ENCODE data around the gene ZIC4. TPM values are rescaled to one million over a fixed set of nuclear protein-coding genes. Genes with fewer than 3 reads are reported as not detected.

Gene ZIC4
- total and polyA plus RNA-seq, 9 of the 15 experiments (the other 6 are each of a cell fraction or from before 2014, with no cell fraction given), result not detected

DNA sequence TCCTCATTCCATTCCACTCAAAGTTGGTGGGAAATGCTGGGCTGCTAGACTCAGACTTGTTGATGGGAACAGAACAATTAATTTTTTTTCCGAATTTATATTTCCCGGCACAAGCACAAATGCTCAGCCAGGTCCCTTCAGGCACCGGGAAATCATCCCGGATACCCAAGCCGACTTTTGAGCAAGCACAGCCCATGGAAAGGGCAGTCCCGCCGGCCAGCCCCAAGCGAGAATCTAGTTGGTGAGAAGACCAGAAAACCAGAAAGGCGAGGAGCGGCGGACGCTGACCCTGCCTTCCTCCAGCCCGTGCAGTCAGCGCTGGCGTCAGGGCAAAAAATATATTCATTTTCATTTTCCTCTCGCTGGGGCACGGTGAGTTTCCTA is 763 bp upstream of the ZIC4 start:
- WGBS (ENCODE audit: insufficient coverage, low coverage, missing lambda C conversion rate), result under 1% methylated on average over 15 of the region's 17 CpGs
- no peak for TF ChIP-seq ELF2 (CRISPR knock-in tag; IDR thresholded peaks at IDR 0.05)
- Histone ChIP-seq H3K27me3 (ENCODE audit: control insufficient read depth in 2 of 2, insufficient read depth in 2 of 2, low read length in 2 of 2) (peaks cover 3 to 40% of the 10 kb centered on the region in 2 experiments; a peak in 3 of 5 replicates), H3K4me1 (replicated peaks in 1 of 2; ENCODE audit: control insufficient read depth in 2 of 2, insufficient read depth in 2 of 2, low read length in 2 of 2) (no peaks in the 10 kb centered on the region; a peak in 1 of 5 replicates), H3K27ac (ENCODE audit: extremely low read depth, low read depth, low read length) (no peak overlapping the region), H3K4me3 (no peak overlapping the region), H2AFZ (ENCODE audit: low read depth, low read length) (no peak overlapping the region), H3K9me1 (ENCODE audit: control insufficient read depth, insufficient read depth, low read length) (no peaks in the 10 kb centered on the region), H3K9me3 (replicated peaks; ENCODE audit: control insufficient read depth, insufficient read depth, low read depth, low read length) (no peaks in the 10 kb centered on the region), H3K36me3 (ENCODE audit: control insufficient read depth, insufficient read depth, low read length) (no peaks in the 10 kb centered on the region), H3K4me2 (ENCODE audit: insufficient read depth, low read length) (no peak overlapping the region), H3K9ac (ENCODE audit: insufficient read depth in 1 of 2, low read depth in 2 of 2, low read length in 2 of 2) (no peak overlapping the region), H3K79me2 (ENCODE audit: control insufficient read depth, insufficient read depth, low read length) (no peaks in the 10 kb centered on the region), H4K20me1 (replicated peaks; ENCODE audit: control insufficient read depth, insufficient read depth, low read length) (no peaks in the 10 kb centered on the region)
- no peak for FAIRE-seq
- ATAC-seq, result no peak
- no peak for DNase-seq (ENCODE audit: extremely low read depth in 1 of 4, low spot score in 3 of 4)
- intact Hi-C loops (cut with micrococcal nuclease), result no loop called here
- POLR2A ChIA-PET, result no interaction called here
- no TSS peak for BruUV-seq (replicated peaks)
- CTCF ChIA-PET (ENCODE audit: low intra/inter-chr PET ratio), result no interaction called here
- in situ Hi-C loops (cut with MboI), result no loop called here

DNA sequence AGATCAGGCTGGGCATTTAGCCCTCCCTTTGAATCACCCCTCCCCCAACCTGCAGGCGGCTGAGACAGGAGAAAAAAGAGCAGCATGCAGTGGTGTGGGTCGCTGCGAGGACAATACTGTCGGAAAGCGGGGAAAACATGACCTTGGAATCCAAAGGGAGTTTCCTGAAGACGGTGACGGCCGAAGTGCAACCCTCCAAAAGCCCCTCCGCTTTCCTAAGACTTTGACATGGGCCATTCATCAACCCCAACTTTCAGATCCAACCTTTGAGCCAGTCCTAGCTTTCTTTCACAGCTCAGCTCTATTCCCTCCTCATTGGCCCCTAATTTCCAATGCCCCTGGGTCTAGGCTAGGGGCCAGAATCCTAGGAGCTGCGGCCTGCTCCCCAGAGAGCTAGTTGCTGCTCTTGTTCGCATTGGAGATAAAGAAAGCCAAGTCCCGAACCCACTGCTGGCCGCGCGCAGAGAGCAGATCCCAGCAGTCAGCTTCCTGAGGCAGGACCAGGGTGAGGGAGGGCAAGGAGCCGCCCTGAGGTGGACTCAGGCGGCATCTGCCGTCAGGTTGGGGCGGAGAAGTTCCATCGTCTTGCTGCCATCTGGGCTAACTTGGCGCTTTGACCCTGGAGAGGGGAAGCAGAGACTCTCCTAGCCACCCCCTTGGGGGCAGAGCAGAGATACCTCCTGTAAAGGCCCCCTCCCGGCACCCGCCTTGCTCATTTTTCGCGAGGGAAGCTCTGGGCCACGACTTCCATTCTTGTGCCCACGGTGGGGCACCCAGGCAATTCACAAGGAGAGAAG is 914 bp downstream of the ZIC4 start:
- H3K4me1 ChIP-seq (replicated peaks in 1 of 2; ENCODE audit: control insufficient read depth in 2 of 2, insufficient read depth in 2 of 2, low read length in 2 of 2), result no peaks in the 10 kb centered on the region
- H3K4me3 ChIP-seq, result no peak overlapping the region
- in situ Hi-C loops (cut with MboI) (no loop called here), intact Hi-C loops (cut with micrococcal nuclease) (no loop called here)
- peaks cover 3 to 31% of the 10 kb centered on the region in 2 experiments; a peak in 3 of 5 replicates for H3K27me3 ChIP-seq (ENCODE audit: control insufficient read depth in 2 of 2, insufficient read depth in 2 of 2, low read length in 2 of 2)
- no peaks in the 10 kb centered on the region for H3K36me3 ChIP-seq (ENCODE audit: control insufficient read depth, insufficient read depth, low read length)
- ChIA-PET CTCF (ENCODE audit: low intra/inter-chr PET ratio) (no interaction called here), POLR2A (no interaction called here)
- no peak for TF ChIP-seq NR2C1 (IDR thresholded peaks at IDR 0.05)
- TF ChIP-seq NR2C1 (tag; IDR thresholded peaks at IDR 0.05), result no peak
- BruUV-seq (replicated peaks), result no TSS peak
- no peak overlapping the region for H3K4me2 ChIP-seq (ENCODE audit: insufficient read depth, low read length)
- H3K27ac ChIP-seq (ENCODE audit: extremely low read depth, low read depth, low read length), result no peak overlapping the region
- FAIRE-seq (no peak), ATAC-seq (no peak), DNase-seq (ENCODE audit: extremely low read depth in 1 of 4, low spot score in 3 of 4) (no peak)
- no peaks in the 10 kb centered on the region for H3K9me3 ChIP-seq (replicated peaks; ENCODE audit: control insufficient read depth, insufficient read depth, low read depth, low read length)
- H2AFZ ChIP-seq (ENCODE audit: low read depth, low read length), result no peak overlapping the region
- 0% methylated on average over 20 of the region's 27 CpGs for WGBS (ENCODE audit: insufficient coverage, low coverage, missing lambda C conversion rate)
- no peaks in the 10 kb centered on the region for H4K20me1 ChIP-seq (replicated peaks; ENCODE audit: control insufficient read depth, insufficient read depth, low read length)
- H3K79me2 ChIP-seq (ENCODE audit: control insufficient read depth, insufficient read depth, low read length), result no peaks in the 10 kb centered on the region
- H3K9ac ChIP-seq (ENCODE audit: insufficient read depth in 1 of 2, low read depth in 2 of 2, low read length in 2 of 2), result no peak overlapping the region
- no peaks in the 10 kb centered on the region for H3K9me1 ChIP-seq (ENCODE audit: control insufficient read depth, insufficient read depth, low read length)

Data from K562 (cell line).